PC-3 (cell line): ENCODE results near the gene MEF2B. TPM values are rescaled to one million over a fixed set of nuclear protein-coding genes. Genes with fewer than 3 reads are reported as not detected.

Experiments
- ATAC-seq: fragments of 200-7000 bp; cut with Tn5 transposase; 2 replicates; pipeline ENCODE4 v1.9.1; 2020; ENCODE audit warnings: mild to moderate bottlenecking, moderate library complexity
- BruUV-seq: library from RNA; stranded (reverse); fragments of 400-500 nt; replicated peaks from 2 replicates; lab custom pipeline; 2021; lab: Mats Ljungman, UMichigan
- CTCF ChIA-PET: fragments of 300-600 bp; sonication (Branson Sonifier 250); formaldehyde crosslinking; loops from one replicate; lab custom pipeline; 2022; ENCODE audit warnings: antibody characterized with exemption; lab: Charles Lee
- POLR2A ChIA-PET: fragments of 300-600 bp; sonication (Branson Sonifier 250); formaldehyde crosslinking; loops from one replicate; lab custom pipeline; 2022; ENCODE audit warnings: antibody characterized with exemption; ENCODE audit not compliant: unreplicated experiment; lab: Charles Lee
- DNase-seq: peaks from one replicate; pipeline ENCODE4 v3.0.0-alpha.2; 2015
- H2AFZ ChIP-seq: fragments of 300-600 bp; sonication (generic); 2 replicates; pipeline ENCODE4 v1.6.0; 2016; ENCODE audit warnings: antibody characterized with exemption, low read length
- H3F3A ChIP-seq: fragments of 300-600 bp; sonication (generic); one replicate; pipeline ENCODE4 v1.6.0; 2017; ENCODE audit warnings: antibody characterized with exemption, low read length, control low read depth, mild to moderate bottlenecking; ENCODE audit not compliant: unreplicated experiment
- H3K27ac ChIP-seq: fragments of 300-600 bp; sonication (generic); 2 replicates; pipeline ENCODE4 v1.5.1; 2016; ENCODE audit warnings: mild to moderate bottlenecking, low read length
- H3K27me3 ChIP-seq: fragments of 300-600 bp; sonication (generic); 2 replicates; pipeline ENCODE4 v1.6.1; 2016; ENCODE audit warnings: low read length, mixed read lengths
- H3K36me3 ChIP-seq: fragments of 300-600 bp; sonication (generic); 2 replicates; pipeline ENCODE4 v1.6.1; 2016; ENCODE audit warnings: low read depth, mixed run types, low read length, mixed read lengths
- H3K4me1 ChIP-seq: fragments of 300-600 bp; sonication (generic); 2 replicates; pipeline ENCODE4 v1.5.1; 2016; ENCODE audit warnings: low read length; ENCODE audit not compliant: insufficient read depth
- H3K4me2 ChIP-seq: fragments of 300-600 bp; sonication (generic); 2 replicates; pipeline ENCODE4 v1.6.0; 2016; ENCODE audit warnings: low read length
- H3K4me3 ChIP-seq: fragments of 300-600 bp; sonication (generic); 2 replicates; pipeline ENCODE4 v1.5.1; 2016; ENCODE audit warnings: mild to moderate bottlenecking, low read length, mixed read lengths
- H3K79me2 ChIP-seq: fragments of 300-600 bp; sonication (generic); 2 replicates; pipeline ENCODE4 v1.6.1; 2017; ENCODE audit warnings: low read length, mixed read lengths
- H3K9ac ChIP-seq: fragments of 300-600 bp; sonication (generic); 2 replicates; pipeline ENCODE4 v1.6.0; 2016; ENCODE audit warnings: mild to moderate bottlenecking, low read length
- H3K9me2 ChIP-seq: fragments of 300-600 bp; sonication (generic); replicated peaks from 2 replicates; pipeline ENCODE4 v1.6.1; 2016; ENCODE audit warnings: mixed run types, low read length, mixed read lengths
- H3K9me3 ChIP-seq: fragments of 300-600 bp; sonication (generic); 2 replicates; pipeline ENCODE4 v1.6.1; 2016; ENCODE audit warnings: low read length, mixed read lengths
- H4K20me1 ChIP-seq: fragments of 300-600 bp; sonication (generic); 2 replicates; pipeline ENCODE4 v1.6.1; 2016; ENCODE audit warnings: low read length, mixed read lengths
- CTCF ChIP-seq: fragments of 300-600 bp; sonication (generic); conservative IDR thresholded peaks from 2 replicates; pipeline ENCODE4 v1.5.1; 2017; ENCODE audit warnings: antibody characterized with exemption, low read depth, mild to moderate bottlenecking, low read length
- EZH2 ChIP-seq: fragments of 300-600 bp; sonication (generic); IDR thresholded peaks from one replicate; pipeline ENCODE4 v1.6.1; 2017; ENCODE audit warnings: antibody characterized with exemption, mild to moderate bottlenecking, low read length; ENCODE audit not compliant: unreplicated experiment
- EZH2phosphoT487 ChIP-seq: fragments of 300-600 bp; sonication (generic); IDR thresholded peaks from 2 replicates; pipeline ENCODE4 v1.6.1; 2018; ENCODE audit warnings: mild to moderate bottlenecking, antibody characterized with exemption, low read length, borderline replicate concordance
- intact Hi-C: fragments of 100-400 bp; cut with micrococcal nuclease; formaldehyde crosslinking; loops from 2 replicates; pipeline ENCODE4 v1.9.0; 2023
- total RNA-seq: library from RNA; depleted of rRNA; stranded (reverse); fragments of >200 nt; gene quantifications from 2 replicates; pipeline ENCODE4 v1.2.3, GENCODE V29; 2014

MEF2B gene
- total RNA-seq, 1 experiment from 2014 or later = 0.22 TPM

- BruUV-seq = no TSS peak
- Histone ChIP-seq H3K27ac (no peak overlapping the region), H3K4me1 (no peaks in the 10 kb centered on the region), H3K27me3 (no peaks in the 10 kb centered on the region), H3K36me3 (no peaks in the 10 kb centered on the region), H3K9ac (no peak overlapping the region), H4K20me1 (no peaks in the 10 kb centered on the region), H3K9me3 (no peaks in the 10 kb centered on the region), H3K79me2 (no peaks in the 10 kb centered on the region), H2AFZ (no peak overlapping the region), H3K4me3 (no peak overlapping the region), H3F3A (no peaks in the 10 kb centered on the region), H3K4me2 (no peak overlapping the region), H3K9me2 (no peaks in the 10 kb centered on the region)
- POLR2A ChIA-PET = no interaction called here
- ATAC-seq (no peak), DNase-seq (no peak)
- intact Hi-C loops = no loop called here
- CTCF ChIA-PET = no interaction called here
- TF ChIP-seq EZH2phosphoT487 = no peak
- TF ChIP-seq EZH2 = no peak
- no peak for TF ChIP-seq CTCF
Measured at GRCh38 chr19:19162495-19162894, 7.6 kb downstream of the MEF2B start.

GRCh38 chr19:19160461-19161035 lies 9.5 kb downstream of the MEF2B start:
- ATAC-seq (no peak), DNase-seq (no peak)
- H3K9ac ChIP-seq = no peak overlapping the region
- H3K4me2 ChIP-seq = no peak overlapping the region
- H3K4me1 ChIP-seq = no peaks in the 10 kb centered on the region
- POLR2A ChIA-PET = no interaction called here
- no TSS peak for BruUV-seq
- no peaks in the 10 kb centered on the region for H3K9me2 ChIP-seq
- no peaks in the 10 kb centered on the region for H3K79me2 ChIP-seq
- H4K20me1 ChIP-seq = no peaks in the 10 kb centered on the region
- intact Hi-C loops = no loop called here
- H3F3A ChIP-seq = no peaks in the 10 kb centered on the region
- H2AFZ ChIP-seq = no peak overlapping the region
- CTCF ChIA-PET = no interaction called here
- no peaks in the 10 kb centered on the region for H3K9me3 ChIP-seq
- H3K36me3 ChIP-seq = no peaks in the 10 kb centered on the region
- H3K27me3 ChIP-seq = no peaks in the 10 kb centered on the region
- no peak for TF ChIP-seq CTCF
- no peak for TF ChIP-seq EZH2
- TF ChIP-seq EZH2phosphoT487 = no peak
- H3K4me3 ChIP-seq = no peak overlapping the region
- no peak overlapping the region for H3K27ac ChIP-seq

- no peaks in the 10 kb centered on the region for H3K4me1 ChIP-seq
- H3K9ac ChIP-seq = no peak overlapping the region
- no TSS peak for BruUV-seq
- ATAC-seq = no peak
- no peaks in the 10 kb centered on the region for H3K79me2 ChIP-seq
- no peaks in the 10 kb centered on the region for H3K9me2 ChIP-seq
- no peak for TF ChIP-seq EZH2
- TF ChIP-seq CTCF = no peak
- TF ChIP-seq EZH2phosphoT487 = no peak
- no peak overlapping the region for H3K4me3 ChIP-seq
- CTCF ChIA-PET = no interaction called here
- H3K27ac ChIP-seq = no peak overlapping the region
- no peaks in the 10 kb centered on the region for H4K20me1 ChIP-seq
- H3K36me3 ChIP-seq = no peaks in the 10 kb centered on the region
- H3K9me3 ChIP-seq = no peaks in the 10 kb centered on the region
- H2AFZ ChIP-seq = no peak overlapping the region
- no peaks in the 10 kb centered on the region for H3K27me3 ChIP-seq
- no peak overlapping the region for H3K4me2 ChIP-seq
- POLR2A ChIA-PET = no interaction called here
- no peak for DNase-seq
- intact Hi-C loops = no loop called here
- no peaks in the 10 kb centered on the region for H3F3A ChIP-seq
Measured at GRCh38 chr19:19159534-19159933, 10.5 kb downstream of the MEF2B start.
